Kidney (tissue), 14 donors: ENCODE data around the gene PAPOLG. TPM values are rescaled to one million over a fixed set of nuclear protein-coding genes. Genes with fewer than 3 reads are reported as not detected.

Source experiments
- DNase-seq, 5 donors: peaks; one replicate each; pipeline ENCODE4 v3.0.0-alpha.2; 2013 to 2020
- FAIRE-seq: peaks from 2 replicates; lab custom pipeline; 2012; peaks lifted over from hg19 to GRCh38; lab: Jason Lieb, UNC
- H3K27ac ChIP-seq, 2 donors: one replicate each; pipeline ENCODE4 v1.7.0; 2013; ENCODE audit warnings: low read depth in 2 of 2, low read length in 2 of 2, inconsistent platforms in 1 of 2
- H3K27me3 ChIP-seq: one replicate; pipeline ENCODE4 v1.7.1; 2013; ENCODE audit warnings: low read length, inconsistent platforms; ENCODE audit not compliant: control insufficient read depth, insufficient read depth
- H3K36me3 ChIP-seq, 3 donors: one replicate each; pipeline versions ENCODE4 v1.7.0 to v1.7.1; 2013; ENCODE audit warnings: low read length in 3 of 3, control low read depth in 1 of 3, inconsistent platforms in 1 of 3; ENCODE audit not compliant: insufficient read depth in 3 of 3, control insufficient read depth in 2 of 3
- H3K4me1 ChIP-seq, 3 donors: one replicate each; pipeline versions ENCODE4 v1.7.0 to v1.7.1; 2013; ENCODE audit warnings: low read length in 3 of 3, inconsistent platforms in 1 of 3, low read depth in 1 of 3; ENCODE audit not compliant: control insufficient read depth in 2 of 3, insufficient read depth in 2 of 3
- H3K4me3 ChIP-seq, 3 donors: one replicate each; pipeline versions ENCODE4 v1.7.0 to v1.8.1; 2013; ENCODE audit warnings: low read length in 3 of 3, control low read depth in 1 of 3, inconsistent platforms in 1 of 3
- H3K9ac ChIP-seq, 3 donors: one replicate each; pipeline versions ENCODE4 v1.7.0 to v1.7.1; 2013; ENCODE audit warnings: low read length in 3 of 3, control low read depth in 1 of 3, inconsistent platforms in 1 of 3
- H3K9me3 ChIP-seq, 3 donors: one replicate each; pipeline versions ENCODE4 v1.7.0 to v1.7.1; 2013; ENCODE audit warnings: low read length in 3 of 3, control low read depth in 1 of 3, inconsistent platforms in 1 of 3; ENCODE audit not compliant: control insufficient read depth in 2 of 3, insufficient read depth in 1 of 3
- CTCF ChIP-seq: IDR thresholded peaks from 3 replicates; pipeline ENCODE4 v1.5.1; 2012; ENCODE audit warnings: mild to moderate bottlenecking, moderate library complexity, borderline replicate concordance; ENCODE audit not compliant: insufficient read depth; ENCODE audit errors: extremely low read depth
- intact Hi-C: fragments of 100-400 bp; cut with DNase I; formaldehyde crosslinking; loops from one replicate; pipeline ENCODE4 v1.11.1; 2022
- polyA plus RNA-seq: library from polyadenylated mRNA; stranded (reverse); fragments of 350-450 nt; fragmentation: Illumina TruSeq; extraction: RNeasy Lipid Tissue Mini Kit (QIAGEN cat#74804); gene quantifications from one replicate; pipeline ENCODE4 v1.2.3, GENCODE V29; 2014; ENCODE audit warnings: low read depth, low replicate concordance; ENCODE audit not compliant: insufficient read depth
- total RNA-seq: library from RNA; stranded (reverse); fragmentation: NEBNext Ultra II Directional; extraction: Animal tissue kit (Norgen Biotek cat#: 25700); gene quantifications from one replicate; pipeline ENCODE4 v1.2.1, GENCODE V29; 2021
- donor health status: control.
- donor health status: control.
- donor health status: control.
- donor health status: control.
- donor health status: control.
- donor health status: DM: yes; HTN: yes; CAD: no.
- donor health status: Normal renal cell carcinoma (clear cell type).

Gene PAPOLG
- total and polyA plus RNA-seq, 2 donors from 2014 or later, result 3.0 to 12.2 TPM

- intact Hi-C loops, result no loop called here
- no peaks in the 10 kb centered on the region for H3K36me3 ChIP-seq
- H3K4me3 ChIP-seq, result no peak overlapping the region
- H3K27me3 ChIP-seq, result no peaks in the 10 kb centered on the region
- DNase-seq (no peak), FAIRE-seq (no peak)
- no peaks in the 10 kb centered on the region for H3K4me1 ChIP-seq
- TF ChIP-seq CTCF, result no peak
- H3K27ac ChIP-seq, result no peak overlapping the region
- H3K9ac ChIP-seq, result no peak overlapping the region
- H3K9me3 ChIP-seq, result peaks cover 0 to 4% (median 0%) of the 10 kb centered on the region in 3 donors
Observed at GRCh38 chr2:60725466-60725865, 30.6 kb upstream of the PAPOLG start.

- DNase-seq, result no peak
- H3K36me3 ChIP-seq, result no peaks in the 10 kb centered on the region
- no peaks in the 10 kb centered on the region for H3K4me1 ChIP-seq
- no peak overlapping the region for H3K27ac ChIP-seq
- H3K4me3 ChIP-seq, result no peak overlapping the region
- peaks cover 0 to 4% (median 0%) of the 10 kb centered on the region in 3 donors for H3K9me3 ChIP-seq
- no peak for FAIRE-seq
- TF ChIP-seq CTCF, result no peak
- intact Hi-C loops, result no loop called here
- no peak overlapping the region for H3K9ac ChIP-seq
- no peaks in the 10 kb centered on the region for H3K27me3 ChIP-seq
Observed at GRCh38 chr2:60728855-60729254, 27.2 kb upstream of the PAPOLG start.

- no peak for FAIRE-seq
- Histone ChIP-seq H3K4me1 (no peaks in the 10 kb centered on the region), H3K4me3 (peak overlapping the region; percentile 19 to 41 (median 39)), H3K9ac (no peak overlapping the region), H3K9me3 (no peaks in the 10 kb centered on the region), H3K27me3 (no peaks in the 10 kb centered on the region), H3K36me3 (no peaks in the 10 kb centered on the region), H3K27ac (no peak overlapping the region)
- TF ChIP-seq CTCF, result no peak
- DNase-seq, result peak in 2 of 5 donors; percentile 42 to 45
- intact Hi-C loops, result no loop called here
Observed at GRCh38 chr2:60735496-60736250, 20.4 kb upstream of the PAPOLG start.
